ENCODE data around the gene CYP11A1.
"Not testable (repeated sequence)": the region's sequence is repeated elsewhere in the genome, so short reads cannot be mapped to it uniquely, and the experiment has no call there.

The CYP11A1 gene

GRCh38 chr15:74374648-74375302 lies 7.3 kb upstream of the CYP11A1 start:
- DNase-seq (ENCODE audit: low spot score) = no peak

- peak; percentile 80 for DNase-seq (ENCODE audit: low spot score)
Observed at GRCh38 chr15:74373731-74374647, 6.5 kb upstream of the CYP11A1 start.

- DNase-seq (ENCODE audit: low spot score) = no peak
Observed at GRCh38 chr15:74373056-74373650, 5.7 kb upstream of the CYP11A1 start.

- no peak for DNase-seq (ENCODE audit: low spot score)
Observed at GRCh38 chr15:74370471-74370870, 3.0 kb upstream of the CYP11A1 start.

- no peak for DNase-seq (ENCODE audit: low spot score)
Observed at GRCh38 chr15:74369756-74370155, 2.3 kb upstream of the CYP11A1 start.

GRCh38 chr15:74369084-74369745 lies 1.8 kb upstream of the CYP11A1 start:
- no peak for DNase-seq (ENCODE audit: low spot score)

- no peak for DNase-seq (ENCODE audit: low spot score)
Observed at GRCh38 chr15:74368121-74368520, 675 bp upstream of the CYP11A1 start.

GRCh38 chr15:74365598-74366445 lies 1.6 kb downstream of the CYP11A1 start:
- no peak for DNase-seq (ENCODE audit: low spot score)

GRCh38 chr15:74364936-74365597 lies 2.4 kb downstream of the CYP11A1 start:
- DNase-seq (ENCODE audit: low spot score) = no peak

GRCh38 chr15:74362482-74362881 lies 5.0 kb downstream of the CYP11A1 start:
- no peak for DNase-seq (ENCODE audit: low spot score)

GRCh38 chr15:74360855-74361254 lies 6.6 kb downstream of the CYP11A1 start:
- DNase-seq (ENCODE audit: low spot score) = not testable (repeated sequence)

GRCh38 chr15:74359376-74359775 lies 8.1 kb downstream of the CYP11A1 start:
- DNase-seq (ENCODE audit: low spot score) = not testable (repeated sequence)

GRCh38 chr15:74357514-74357913 lies 9.9 kb downstream of the CYP11A1 start:
- DNase-seq (ENCODE audit: low spot score) = not testable (repeated sequence)

- not testable (repeated sequence) for DNase-seq (ENCODE audit: low spot score)
Observed at GRCh38 chr15:74356050-74356449, 11.4 kb downstream of the CYP11A1 start.

GRCh38 chr15:74353992-74354391 lies 13.5 kb downstream of the CYP11A1 start:
- not testable (repeated sequence) for DNase-seq (ENCODE audit: low spot score)

- DNase-seq (ENCODE audit: low spot score) = no peak
Observed at GRCh38 chr15:74352393-74352910, 15.0 kb downstream of the CYP11A1 start.

- no peak for DNase-seq (ENCODE audit: low spot score)
Observed at GRCh38 chr15:74351670-74352069, 15.8 kb downstream of the CYP11A1 start.

GRCh38 chr15:74350295-74351275 lies 16.9 kb downstream of the CYP11A1 start:
- DNase-seq (ENCODE audit: low spot score) = no peak

- DNase-seq (ENCODE audit: low spot score) = no peak
Observed at GRCh38 chr15:74349241-74349778, 18.1 kb downstream of the CYP11A1 start.

All from pons (tissue), 1 donor.